Measurements from ENCODE around the gene SLC16A5. TPM values are rescaled to one million over a fixed set of nuclear protein-coding genes. Genes with fewer than 3 reads are reported as not detected.

Gene SLC16A5
- total RNA-seq, 1 experiment from 2014 or later = not detected

Other genes with a start within 250 kb of the SLC16A5 start
- gene GRIN2C, start 228.1 kb upstream of the SLC16A5 start, total RNA-seq (2014; rRNA removed; shearing (Covaris generic)) = 0.05 and 0.69 TPM in 2 replicates
- 35.9 and 44.1 TPM in 2 replicates for gene FDXR, start 215.0 kb upstream of the SLC16A5 start, total RNA-seq (2014; rRNA removed; shearing (Covaris generic))
- gene FADS6, start 194.3 kb upstream of the SLC16A5 start, total RNA-seq (2014; rRNA removed; shearing (Covaris generic)) = not detected in 2 replicates
- 0.28 TPM in 1 of 2 replicates, not detected in the other for gene USH1G, start 164.7 kb upstream of the SLC16A5 start, total RNA-seq (2014; rRNA removed; shearing (Covaris generic))
- gene OTOP2, start 163.7 kb upstream of the SLC16A5 start, total RNA-seq (2014; rRNA removed; shearing (Covaris generic)) = not detected in 2 replicates
- not detected in 2 replicates for gene OTOP3, start 152.1 kb upstream of the SLC16A5 start, total RNA-seq (2014; rRNA removed; shearing (Covaris generic))
- gene HID1, start 115.2 kb upstream of the SLC16A5 start, total RNA-seq (2014; rRNA removed; shearing (Covaris generic)) = 0.65 and 2.7 TPM in 2 replicates
- gene CDR2L, start 100.3 kb upstream of the SLC16A5 start, total RNA-seq (2014; rRNA removed; shearing (Covaris generic)) = 24.0 and 26.6 TPM in 2 replicates
- gene MRPL58, start 75.3 kb upstream of the SLC16A5 start, total RNA-seq (2014; rRNA removed; shearing (Covaris generic)) = 135 TPM in 2 replicates
- gene ATP5PD, start 41.0 kb upstream of the SLC16A5 start, total RNA-seq (2014; rRNA removed; shearing (Covaris generic)) = 488 and 584 TPM in 2 replicates
- 25.6 and 25.7 TPM in 2 replicates for gene KCTD2, start 40.7 kb upstream of the SLC16A5 start, total RNA-seq (2014; rRNA removed; shearing (Covaris generic))
- gene ARMC7, start 22.0 kb downstream of the SLC16A5 start, total RNA-seq (2014; rRNA removed; shearing (Covaris generic)) = 3.2 and 6.0 TPM in 2 replicates
- 73.6 and 83.9 TPM in 2 replicates for gene NT5C, start 43.8 kb downstream of the SLC16A5 start, total RNA-seq (2014; rRNA removed; shearing (Covaris generic))
- 626 and 687 TPM in 2 replicates for gene JPT1, start 66.6 kb downstream of the SLC16A5 start, total RNA-seq (2014; rRNA removed; shearing (Covaris generic))
- 201 and 239 TPM in 2 replicates for gene SUMO2, start 95.0 kb downstream of the SLC16A5 start, total RNA-seq (2014; rRNA removed; shearing (Covaris generic))
- gene NUP85, start 117.7 kb downstream of the SLC16A5 start, total RNA-seq (2014; rRNA removed; shearing (Covaris generic)) = 55.6 and 59.1 TPM in 2 replicates
- 12.9 and 15.1 TPM in 2 replicates for gene GGA3, start 173.7 kb downstream of the SLC16A5 start, total RNA-seq (2014; rRNA removed; shearing (Covaris generic))
- gene MRPS7, start 173.9 kb downstream of the SLC16A5 start, total RNA-seq (2014; rRNA removed; shearing (Covaris generic)) = 100 and 101 TPM in 2 replicates
- 34.2 and 43.5 TPM in 2 replicates for gene MIF4GD, start 183.3 kb downstream of the SLC16A5 start, total RNA-seq (2014; rRNA removed; shearing (Covaris generic))
- 13.6 and 22.6 TPM in 2 replicates for gene SLC25A19, start 201.5 kb downstream of the SLC16A5 start, total RNA-seq (2014; rRNA removed; shearing (Covaris generic))